WTC11 (cell line): Measurements from ENCODE around the gene CAMKMT. TPM values are rescaled to one million over a fixed set of nuclear protein-coding genes. Genes with fewer than 3 reads are reported as not detected.

Experiments used
- ATAC-seq: fragments of 200-7000 bp; cut with Tn5 transposase; 2 replicates; pipeline ENCODE4 v1.10.0; 2021; ENCODE audit warnings: mild to moderate bottlenecking, moderate library complexity
- CTCF ChIA-PET: fragments of 300-600 bp; sonication (Branson Sonifier 250); formaldehyde crosslinking; loops from one replicate; lab custom pipeline; 2021; ENCODE audit warnings: antibody characterized with exemption; lab: Charles Lee
- POLR2A ChIA-PET: fragments of 350-600 bp; sonication (Branson Sonifier 250); formaldehyde crosslinking; loops from one replicate; lab custom pipeline; 2021; ENCODE audit warnings: antibody characterized with exemption; lab: Charles Lee
- DNase-seq: peaks from one replicate; pipeline ENCODE4 v3.0.0; 2021; ENCODE audit warnings: low spot score
- H3K27ac Mint-ChIP-seq: 2 replicates; pipeline ENCODE4 v1.8.0; 2021; ENCODE audit warnings: mixed read lengths
- H3K27me3 Mint-ChIP-seq: 2 replicates; pipeline ENCODE4 v1.8.0; 2021; ENCODE audit warnings: low read depth, mild to moderate bottlenecking, moderate library complexity, mixed read lengths
- H3K36me3 Mint-ChIP-seq: 2 replicates; pipeline ENCODE4 v1.8.0; 2021; ENCODE audit warnings: mixed read lengths
- H3K4me1 Mint-ChIP-seq: 2 replicates; pipeline ENCODE4 v1.8.0; 2022; ENCODE audit warnings: mixed read lengths
- H3K4me3 Mint-ChIP-seq: 2 replicates; pipeline ENCODE4 v1.8.0; 2021; ENCODE audit warnings: mild to moderate bottlenecking, moderate library complexity, mixed read lengths
- H3K9me3 Mint-ChIP-seq: 2 replicates; pipeline ENCODE4 v1.8.0; 2021; ENCODE audit warnings: mixed read lengths
- CREM ChIP-seq: sonication (generic); formaldehyde crosslinking; IDR thresholded peaks from 2 replicates; pipeline ENCODE4 v1.8.1; 2022; ENCODE audit warnings: mild to moderate bottlenecking, missing genetic modification reagents, moderate library complexity
- EMX1 ChIP-seq: fragments of 250-450 bp; sonication (Bioruptor Pico); IDR thresholded peaks from 2 replicates; pipeline ENCODE4 v1.8.0; 2021; ENCODE audit warnings: mild to moderate bottlenecking
- ETV6 ChIP-seq: sonication (generic); formaldehyde crosslinking; IDR thresholded peaks from 2 replicates; pipeline ENCODE4 v1.8.1; 2022; ENCODE audit warnings: mild to moderate bottlenecking, missing genetic modification reagents
- JUN ChIP-seq: sonication (generic); formaldehyde crosslinking; IDR thresholded peaks from 2 replicates; pipeline ENCODE4 v1.8.0; 2023; ENCODE audit warnings: mild to moderate bottlenecking, missing genetic modification reagents
- KAT7 ChIP-seq: sonication (generic); formaldehyde crosslinking; IDR thresholded peaks from 2 replicates; pipeline ENCODE4 v1.8.1; 2023; ENCODE audit warnings: missing genetic modification reagents, mild to moderate bottlenecking, borderline replicate concordance
- NR1H2 ChIP-seq: sonication (generic); formaldehyde crosslinking; IDR thresholded peaks from 2 replicates; pipeline ENCODE4 v1.9.0; 2021; ENCODE audit warnings: mild to moderate bottlenecking, moderate library complexity, missing genetic modification reagents
- OVOL2 ChIP-seq: fragments of 250-450 bp; sonication (Bioruptor Pico); IDR thresholded peaks from 2 replicates; pipeline ENCODE4 v1.9.0; 2021; ENCODE audit warnings: mild to moderate bottlenecking, borderline replicate concordance
- PRRX2 ChIP-seq: fragments of 250-450 bp; sonication (Bioruptor Pico); IDR thresholded peaks from 2 replicates; pipeline ENCODE4 v1.8.0; 2021; ENCODE audit warnings: mild to moderate bottlenecking
- RORB ChIP-seq: fragments of 250-450 bp; sonication (Bioruptor Pico); IDR thresholded peaks from 2 replicates; pipeline ENCODE4 v1.9.0; 2021; ENCODE audit warnings: mild to moderate bottlenecking
- TEAD1 ChIP-seq: sonication (generic); formaldehyde crosslinking; IDR thresholded peaks from 2 replicates; pipeline ENCODE4 v1.8.0; 2022; ENCODE audit warnings: mild to moderate bottlenecking, missing genetic modification reagents
- USF1 ChIP-seq: sonication (generic); formaldehyde crosslinking; IDR thresholded peaks from 2 replicates; pipeline ENCODE4 v1.8.0; 2022; ENCODE audit warnings: mild to moderate bottlenecking, missing genetic modification reagents
- ZBTB43 ChIP-seq: sonication (generic); formaldehyde crosslinking; IDR thresholded peaks from 2 replicates; pipeline ENCODE4 v1.8.1; 2023; ENCODE audit warnings: mild to moderate bottlenecking, missing genetic modification reagents
- ZNF138 ChIP-seq: sonication (generic); formaldehyde crosslinking; conservative IDR thresholded peaks from 2 replicates; pipeline ENCODE4 v1.8.1; 2022; ENCODE audit warnings: mild to moderate bottlenecking, moderate library complexity, missing genetic modification reagents
- ZNF219 ChIP-seq: sonication (generic); formaldehyde crosslinking; IDR thresholded peaks from 2 replicates; pipeline ENCODE4 v1.8.0; 2023; ENCODE audit warnings: missing genetic modification reagents, mild to moderate bottlenecking, borderline replicate concordance
- ZNF281 ChIP-seq: sonication (generic); formaldehyde crosslinking; IDR thresholded peaks from 2 replicates; pipeline ENCODE4 v1.8.0; 2023; ENCODE audit warnings: mild to moderate bottlenecking, missing genetic modification reagents
- total RNA-seq: library from RNA; stranded (reverse); gene quantifications from 3 replicates; pipeline ENCODE4 v1.2.3, GENCODE V29; 2021
- TF ChIP-seq, protein P1 (sequence below): sonication (generic); formaldehyde crosslinking; IDR thresholded peaks from 2 replicates; pipeline ENCODE4 v1.8.1; 2022; ENCODE audit warnings: mild to moderate bottlenecking, missing genetic modification reagents, moderate library complexity, borderline replicate concordance

CAMKMT gene
- total RNA-seq, 1 experiment from 2014 or later, result 20.6 TPM

DNA sequence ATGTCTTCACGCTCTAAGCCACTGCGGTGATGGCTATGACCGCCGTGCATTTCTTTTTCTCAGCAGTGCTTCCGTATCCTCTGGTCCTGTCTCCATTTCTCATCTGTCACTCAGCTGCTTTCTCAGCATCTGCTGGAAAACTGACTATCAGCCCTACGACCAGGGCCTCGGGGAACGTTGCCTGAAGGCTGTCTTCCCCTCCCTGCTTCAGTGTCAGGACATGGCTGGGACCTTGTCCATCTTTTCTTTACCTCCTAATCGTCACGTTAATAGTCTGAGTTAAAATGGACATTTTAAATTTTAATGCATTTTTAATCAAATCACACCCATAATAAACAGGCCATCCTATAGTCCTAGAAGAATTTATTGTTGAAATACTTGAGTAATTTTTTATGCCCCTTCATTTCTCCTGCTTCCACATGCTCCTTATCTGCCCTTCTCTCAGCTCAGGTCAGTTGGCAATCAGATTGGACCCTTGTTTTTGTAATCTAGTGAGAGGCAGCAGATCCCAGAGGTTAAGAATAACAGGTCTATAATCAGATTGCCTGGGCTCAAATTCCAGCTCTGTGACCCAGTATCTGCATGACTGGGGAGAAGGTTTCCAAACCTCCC, 329.5 kb downstream of the CAMKMT start:
- DNase-seq (no peak), ATAC-seq (no peak)
- CTCF ChIA-PET, result no interaction called here
- POLR2A ChIA-PET, result no interaction called here
- Mint-ChIP-seq H3K9me3 (no peaks in the 10 kb centered on the region), H3K36me3 (no peaks in the 10 kb centered on the region), H3K27ac (no peak overlapping the region), H3K27me3 (no peaks in the 10 kb centered on the region), H3K4me3 (no peak overlapping the region), H3K4me1 (peaks cover 7% of the 10 kb centered on the region)
- TF ChIP-seq NR1H2 (CRISPR knock-in tag) (no peak), ETV6 (CRISPR knock-in tag) (no peak), USF1 (CRISPR knock-in tag) (no peak), RORB (CRISPR knock-in tag) (no peak), EMX1 (no peak), KAT7 (no peak), TEAD1 (CRISPR knock-in tag) (no peak)
- TF ChIP-seq, protein P1, sequence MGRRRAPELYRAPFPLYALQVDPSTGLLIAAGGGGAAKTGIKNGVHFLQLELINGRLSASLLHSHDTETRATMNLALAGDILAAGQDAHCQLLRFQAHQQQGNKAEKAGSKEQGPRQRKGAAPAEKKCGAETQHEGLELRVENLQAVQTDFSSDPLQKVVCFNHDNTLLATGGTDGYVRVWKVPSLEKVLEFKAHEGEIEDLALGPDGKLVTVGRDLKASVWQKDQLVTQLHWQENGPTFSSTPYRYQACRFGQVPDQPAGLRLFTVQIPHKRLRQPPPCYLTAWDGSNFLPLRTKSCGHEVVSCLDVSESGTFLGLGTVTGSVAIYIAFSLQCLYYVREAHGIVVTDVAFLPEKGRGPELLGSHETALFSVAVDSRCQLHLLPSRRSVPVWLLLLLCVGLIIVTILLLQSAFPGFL, result no peak

DNA sequence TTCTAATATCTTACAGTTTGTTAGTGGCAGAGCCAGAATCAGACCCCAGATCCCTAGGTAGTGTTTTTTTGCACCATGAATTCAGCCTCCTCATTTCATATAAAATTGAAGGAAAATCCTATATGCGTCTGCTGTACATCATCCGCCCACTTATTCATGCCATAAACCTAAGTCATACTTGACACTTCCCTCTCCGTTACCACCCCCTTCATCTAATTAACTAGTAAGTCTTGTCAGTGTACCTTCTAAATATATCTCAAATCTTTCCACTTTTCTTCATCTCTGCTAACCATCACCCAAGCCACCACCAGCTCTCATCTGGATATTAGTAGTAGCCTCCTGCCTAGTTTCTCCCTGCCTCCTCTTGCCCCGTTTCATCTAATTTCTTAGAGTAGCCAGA, 331.1 kb downstream of the CAMKMT start:
- H3K4me3 Mint-ChIP-seq, result no peak overlapping the region
- no peaks in the 10 kb centered on the region for H3K36me3 Mint-ChIP-seq
- H3K4me1 Mint-ChIP-seq, result peaks cover 7% of the 10 kb centered on the region
- H3K27ac Mint-ChIP-seq, result no peak overlapping the region
- DNase-seq (no peak), ATAC-seq (no peak)
- H3K9me3 Mint-ChIP-seq, result no peaks in the 10 kb centered on the region
- TF ChIP-seq CREM (no peak), USF1 (CRISPR knock-in tag) (no peak), PRRX2 (CRISPR knock-in tag) (no peak), ZBTB43 (CRISPR knock-in tag) (no peak), ZNF281 (CRISPR knock-in tag) (no peak), JUN (no peak), ZNF219 (CRISPR knock-in tag) (no peak), ZNF138 (CRISPR knock-in tag) (no peak)
- ChIA-PET CTCF (interaction anchor here (1.3 kb wide), 1 partner anchor 24 kb away, joined by 5 read pairs; no protein-coding TSS in a partner anchor), POLR2A (no interaction called here)
- no peaks in the 10 kb centered on the region for H3K27me3 Mint-ChIP-seq

DNA sequence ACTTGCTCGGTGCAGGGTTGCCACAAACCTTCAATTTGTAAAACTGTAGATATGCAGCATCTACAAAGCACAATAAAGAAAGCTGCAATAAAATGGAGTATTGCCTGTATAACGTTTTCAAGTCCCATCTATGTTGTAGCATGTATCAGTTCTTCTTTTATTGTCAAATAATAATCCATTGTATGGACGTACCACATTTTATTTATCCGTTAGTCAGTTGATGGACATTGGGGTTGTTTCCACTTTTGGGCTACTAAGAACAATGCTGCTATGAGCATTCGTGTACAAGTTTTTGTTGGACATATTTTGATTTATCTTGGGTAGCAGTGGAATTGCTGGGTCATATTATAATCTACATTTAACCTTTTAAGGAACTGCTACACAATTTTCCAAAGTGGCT, 339.1 kb downstream of the CAMKMT start:
- no peak for DNase-seq
- CTCF ChIA-PET, result interaction anchor here (1.3 kb wide), 1 partner anchor 221 kb away, joined by 7 read pairs; no protein-coding TSS in a partner anchor
- POLR2A ChIA-PET, result no interaction called here
- H3K27ac Mint-ChIP-seq, result no peak overlapping the region
- no peak for TF ChIP-seq OVOL2
- no peaks in the 10 kb centered on the region for H3K27me3 Mint-ChIP-seq
- no peak overlapping the region for H3K4me3 Mint-ChIP-seq
- ATAC-seq, result no peak
- H3K4me1 Mint-ChIP-seq, result peaks cover 9% of the 10 kb centered on the region
- H3K36me3 Mint-ChIP-seq, result no peaks in the 10 kb centered on the region
- peaks cover 8% of the 10 kb centered on the region for H3K9me3 Mint-ChIP-seq
